Measurements from ENCODE around the gene MAMSTR.

- TF ChIP-seq TAF1 (IDR thresholded peaks at IDR 0.05; ENCODE audit: borderline replicate concordance, insufficient read depth, low read length) (no peak), POLR2AphosphoS5 (IDR thresholded peaks at IDR 0.05; ENCODE audit: low read depth, low read length) (no peak), REST (IDR thresholded peaks at IDR 0.05; ENCODE audit: insufficient read depth in 1 of 2, low read depth in 2 of 2, low read length in 2 of 2) (no peak), SIN3A (IDR thresholded peaks at IDR 0.05; ENCODE audit: borderline replicate concordance, insufficient read depth, low read length) (no peak)
Measured at GRCh38 chr19:48750351-48750750, 30.8 kb upstream of the MAMSTR start.

Data from PFSK-1 (cell line).